Measurements from ENCODE around the gene ZFYVE26.

DNA sequence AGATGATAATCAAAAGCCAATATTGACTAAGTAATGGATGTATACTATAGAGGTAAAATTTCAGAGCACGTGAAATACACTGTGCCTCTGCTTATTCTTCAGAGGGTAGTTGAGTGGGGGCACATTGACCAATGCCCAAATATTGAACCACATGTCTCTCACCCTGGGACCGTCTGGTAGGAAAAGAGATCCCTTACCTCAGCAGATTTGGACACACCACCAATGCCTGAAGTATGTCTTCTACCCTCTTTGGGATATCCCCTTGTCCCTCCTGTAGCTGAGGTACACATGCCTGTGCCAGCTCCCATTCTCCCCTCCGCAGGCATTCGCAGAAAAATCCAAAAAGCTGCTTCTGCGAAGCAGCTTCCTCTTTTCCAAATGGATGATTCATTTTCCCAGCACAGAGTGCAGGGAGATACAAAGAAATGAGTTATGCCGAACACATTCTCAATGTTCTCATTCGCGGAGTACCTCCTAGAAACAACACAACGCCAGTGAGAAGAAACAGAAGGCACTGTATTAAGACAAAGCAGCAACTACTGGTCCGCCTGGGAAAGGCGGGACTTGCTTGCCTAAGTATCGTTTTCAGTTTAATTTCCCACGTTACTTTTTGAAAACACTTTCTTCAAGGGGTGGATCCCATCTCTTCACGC lies 691 bp downstream of the ZFYVE26 start:
- no peak for TF ChIP-seq GATA3 (IDR thresholded peaks at IDR 0.05; ENCODE audit: low read depth, low read length)
- no peak for TF ChIP-seq GATA2 (IDR thresholded peaks at IDR 0.05; ENCODE audit: low read depth, low read length)

All from SH-SY5Y (cell line).